DMS53 treated with DMSO at 0.1 percent for 48 hours (cell line): ENCODE results near the gene KCNH1.

Experiments used
- DNase-seq: peaks from one replicate; lab custom pipeline; 2025; ENCODE audit not compliant: unreplicated experiment; lab: John Stamatoyannopoulos, UW

KCNH1 gene

GRCh38 chr1:210727709-210728108, 406.2 kb downstream of the KCNH1 start:
- no peak for DNase-seq

GRCh38 chr1:210726621-210727020, 407.3 kb downstream of the KCNH1 start:
- DNase-seq: no peak

GRCh38 chr1:210724768-210725167, 409.2 kb downstream of the KCNH1 start:
- no peak for DNase-seq

GRCh38 chr1:210723646-210724045, 410.3 kb downstream of the KCNH1 start:
- no peak for DNase-seq

- DNase-seq: no peak
Measured at GRCh38 chr1:210722410-210723081, 411.4 kb downstream of the KCNH1 start.

GRCh38 chr1:210715072-210715471, 418.9 kb downstream of the KCNH1 start:
- no peak for DNase-seq

GRCh38 chr1:210711825-210712612, 421.9 kb downstream of the KCNH1 start:
- DNase-seq: no peak

GRCh38 chr1:210709701-210710100, 424.2 kb downstream of the KCNH1 start:
- no peak for DNase-seq

GRCh38 chr1:210707300-210708240, 426.4 kb downstream of the KCNH1 start:
- DNase-seq: no peak

GRCh38 chr1:210706246-210706645, 427.7 kb downstream of the KCNH1 start:
- no peak for DNase-seq

- DNase-seq: no peak
Measured at GRCh38 chr1:210705086-210705485, 428.9 kb downstream of the KCNH1 start.

- no peak for DNase-seq
Measured at GRCh38 chr1:210703593-210703992, 430.4 kb downstream of the KCNH1 start.

- no peak for DNase-seq
Measured at GRCh38 chr1:210702506-210702905, 431.4 kb downstream of the KCNH1 start.

- DNase-seq: no peak
Measured at GRCh38 chr1:210700511-210700910, 433.4 kb downstream of the KCNH1 start.

- DNase-seq: no peak
Measured at GRCh38 chr1:210700083-210700482, 433.9 kb downstream of the KCNH1 start.

GRCh38 chr1:210698661-210699060, 435.3 kb downstream of the KCNH1 start:
- DNase-seq: no peak

- no peak for DNase-seq
Measured at GRCh38 chr1:210697185-210697584, 436.8 kb downstream of the KCNH1 start.

GRCh38 chr1:210696709-210697108, 437.2 kb downstream of the KCNH1 start:
- DNase-seq: no peak

GRCh38 chr1:210695026-210695425, 438.9 kb downstream of the KCNH1 start:
- DNase-seq: no peak

- DNase-seq: no peak
Measured at GRCh38 chr1:210692796-210693195, 441.2 kb downstream of the KCNH1 start.

- no peak for DNase-seq
Measured at GRCh38 chr1:210691039-210691610, 442.8 kb downstream of the KCNH1 start.
